Stimulated activated naive CD4-positive, alpha-beta T cell (primary cell): ENCODE measurements around the gene CYP24A1.
"Not testable (repeated sequence)": the region's sequence is repeated elsewhere in the genome, so short reads cannot be mapped to it uniquely, and the experiment has no call there.

ENCODE experiments used
- DNase-seq, 6 experiments: peaks; one replicate each; lab custom pipeline; 2025; lab: John Stamatoyannopoulos, UW

Gene CYP24A1

GRCh38 chr20:54133434-54134427, 40.1 kb downstream of the CYP24A1 start:
- no peak for DNase-seq

DNA sequence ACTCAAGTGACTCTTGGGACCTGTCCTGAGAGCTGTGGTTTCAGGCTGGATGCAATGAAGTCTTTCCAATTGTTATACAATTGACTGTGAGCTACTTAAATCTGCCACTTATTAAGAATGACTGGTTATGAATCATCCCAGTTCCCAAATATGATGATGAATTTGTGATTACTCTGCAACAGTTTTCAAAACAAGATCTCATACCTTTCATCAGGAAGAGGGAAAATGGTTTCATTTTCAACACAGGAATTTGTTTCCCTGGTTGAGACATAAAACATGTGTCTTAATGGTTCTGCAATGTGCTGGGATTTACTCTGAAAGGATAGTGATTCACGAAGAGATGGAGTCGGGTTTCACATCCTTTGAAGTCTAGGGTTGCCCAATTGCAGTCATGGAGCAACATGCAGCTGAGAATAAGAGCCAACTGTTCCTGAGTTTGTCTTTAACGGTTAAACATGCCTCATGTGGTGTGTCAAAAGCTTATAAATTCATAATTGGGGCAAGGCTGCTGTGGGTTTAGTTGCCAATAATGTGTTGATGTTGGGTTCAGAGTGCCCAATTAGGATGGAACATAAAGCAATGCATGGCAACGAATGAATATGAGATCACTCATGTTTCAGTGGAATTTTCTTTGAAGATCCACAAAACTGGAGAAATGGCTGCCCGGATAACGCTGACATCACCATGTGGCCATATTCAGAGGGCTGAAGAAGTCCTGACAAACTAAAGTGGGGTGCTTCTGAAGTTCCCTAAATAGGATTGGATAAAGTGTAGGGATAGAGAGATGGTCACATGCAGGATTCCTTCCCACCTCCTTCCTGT, 41.0 kb downstream of the CYP24A1 start:
- DNase-seq: no peak

DNA sequence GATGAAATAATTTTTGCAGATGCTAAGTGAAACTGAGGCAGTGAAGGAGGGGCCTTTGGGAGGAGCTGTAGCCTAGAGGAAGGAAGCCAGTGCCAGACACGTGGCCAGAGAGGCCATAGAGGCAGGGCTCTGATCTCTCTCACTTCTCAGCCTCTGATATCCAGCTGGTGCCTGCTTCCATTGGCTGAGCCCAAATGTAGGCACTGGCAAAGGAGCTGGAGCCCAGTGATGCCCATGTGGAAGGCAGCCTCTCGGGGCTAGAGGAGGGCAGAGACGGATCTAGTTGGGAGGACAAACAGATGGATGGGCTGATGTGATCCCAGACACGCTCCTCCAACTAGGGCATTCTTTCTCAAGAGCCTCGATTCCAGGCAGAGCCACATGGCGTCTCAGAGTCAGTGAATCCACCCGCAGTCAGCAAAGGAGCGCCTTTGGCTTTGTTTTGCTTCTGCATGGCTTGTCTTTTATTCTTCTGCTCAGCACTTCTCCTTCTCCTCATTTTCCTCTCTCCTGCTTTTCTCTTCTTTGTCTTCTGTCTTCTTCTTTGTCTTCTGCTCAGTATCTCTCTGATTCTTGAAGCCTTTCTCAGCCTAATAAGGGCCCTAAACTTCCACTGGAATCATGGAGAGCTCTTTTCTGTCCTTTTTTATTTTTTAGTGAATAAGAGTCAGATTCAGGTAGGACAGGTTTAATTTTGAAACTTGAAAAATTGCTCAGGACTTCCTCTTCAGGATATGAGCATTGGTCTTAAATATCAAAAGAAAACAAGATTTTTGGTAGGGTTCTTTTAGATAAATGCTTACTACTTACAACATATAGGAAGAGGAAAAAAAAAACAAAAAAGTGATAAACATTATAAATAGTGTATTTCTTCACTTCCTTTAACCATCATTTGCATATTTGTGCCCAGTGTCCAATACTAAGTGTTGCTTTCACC, 41.8 kb downstream of the CYP24A1 start:
- no peak for DNase-seq

- not testable (repeated sequence) for DNase-seq
Measured at GRCh38 chr20:54131125-54131524, 42.7 kb downstream of the CYP24A1 start.

DNA sequence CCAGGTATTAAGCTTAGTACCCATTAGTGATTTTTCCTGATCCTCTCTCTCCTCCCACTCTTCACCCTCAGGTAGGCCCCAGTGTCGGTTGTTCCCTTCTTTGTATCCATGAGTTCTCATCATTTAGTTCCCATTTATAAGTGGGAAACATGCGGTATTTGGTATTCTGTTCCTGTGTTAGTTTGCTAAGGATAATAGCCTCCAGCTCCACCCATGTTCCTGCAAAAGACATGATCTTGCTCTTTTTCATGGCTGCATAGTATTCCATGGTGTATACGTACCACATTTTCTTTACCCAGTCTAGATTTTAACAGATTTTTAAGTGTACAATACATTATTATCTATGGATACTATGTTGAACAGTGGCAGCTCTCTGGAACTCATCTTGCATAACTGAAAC, 44.4 kb downstream of the CYP24A1 start:
- DNase-seq: no peak

GRCh38 chr20:54127855-54128574, 45.8 kb downstream of the CYP24A1 start:
- DNase-seq: no peak

GRCh38 chr20:54126806-54127655, 46.8 kb downstream of the CYP24A1 start:
- DNase-seq: no peak

GRCh38 chr20:54126328-54126727, 47.5 kb downstream of the CYP24A1 start:
- not testable (repeated sequence) for DNase-seq

DNA sequence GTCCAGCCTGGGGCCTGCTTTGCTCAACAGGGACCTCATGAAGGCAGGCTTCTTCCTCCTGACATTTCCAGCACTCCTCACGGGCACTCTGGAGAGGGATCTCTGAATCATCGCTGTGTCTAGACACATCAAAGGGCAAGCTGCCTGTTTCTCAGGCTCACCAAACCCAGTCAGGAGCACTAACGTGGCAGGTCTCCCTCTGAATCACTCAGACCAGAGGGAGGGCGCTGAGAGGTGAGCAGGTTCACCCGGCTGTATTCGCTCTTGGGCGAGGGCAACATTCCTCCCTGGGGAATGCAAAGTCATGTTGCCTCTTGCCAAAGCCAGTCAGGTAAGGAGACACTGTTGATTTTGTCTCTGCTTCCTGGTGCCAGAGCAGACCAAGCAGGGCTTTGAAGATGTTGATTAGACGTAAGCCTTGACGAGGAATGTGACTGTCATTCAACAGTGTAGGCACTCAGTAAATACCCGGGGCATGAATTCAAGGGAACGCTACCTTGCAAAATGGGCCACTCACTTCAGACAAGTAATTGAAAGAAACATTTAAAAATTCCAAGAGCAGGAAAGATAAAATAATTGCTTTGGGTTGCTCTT, 50.1 kb downstream of the CYP24A1 start:
- no peak for DNase-seq

- no peak for DNase-seq
Measured at GRCh38 chr20:54122681-54123586, 50.9 kb downstream of the CYP24A1 start.

DNA sequence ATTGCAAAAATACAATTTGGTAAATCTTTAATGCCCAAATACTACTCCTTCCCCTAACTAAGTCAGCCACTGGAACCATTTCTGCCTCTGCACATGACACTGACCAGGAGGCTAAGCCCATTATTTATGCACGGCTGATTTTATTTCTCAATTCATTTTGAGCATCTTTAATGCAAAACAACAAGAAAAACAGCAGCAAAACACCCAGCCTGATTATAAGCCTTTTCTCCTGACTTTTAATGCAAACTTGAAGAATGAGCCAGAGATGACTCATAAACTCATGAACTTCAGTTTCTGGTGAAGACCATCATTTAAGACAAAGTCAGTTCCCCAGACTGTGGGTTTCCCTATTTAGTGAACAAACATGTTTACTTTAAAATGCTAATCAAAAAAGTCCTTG, 51.6 kb downstream of the CYP24A1 start:
- DNase-seq: no peak

- DNase-seq: no peak
Measured at GRCh38 chr20:54119744-54120143, 54.0 kb downstream of the CYP24A1 start.

DNA sequence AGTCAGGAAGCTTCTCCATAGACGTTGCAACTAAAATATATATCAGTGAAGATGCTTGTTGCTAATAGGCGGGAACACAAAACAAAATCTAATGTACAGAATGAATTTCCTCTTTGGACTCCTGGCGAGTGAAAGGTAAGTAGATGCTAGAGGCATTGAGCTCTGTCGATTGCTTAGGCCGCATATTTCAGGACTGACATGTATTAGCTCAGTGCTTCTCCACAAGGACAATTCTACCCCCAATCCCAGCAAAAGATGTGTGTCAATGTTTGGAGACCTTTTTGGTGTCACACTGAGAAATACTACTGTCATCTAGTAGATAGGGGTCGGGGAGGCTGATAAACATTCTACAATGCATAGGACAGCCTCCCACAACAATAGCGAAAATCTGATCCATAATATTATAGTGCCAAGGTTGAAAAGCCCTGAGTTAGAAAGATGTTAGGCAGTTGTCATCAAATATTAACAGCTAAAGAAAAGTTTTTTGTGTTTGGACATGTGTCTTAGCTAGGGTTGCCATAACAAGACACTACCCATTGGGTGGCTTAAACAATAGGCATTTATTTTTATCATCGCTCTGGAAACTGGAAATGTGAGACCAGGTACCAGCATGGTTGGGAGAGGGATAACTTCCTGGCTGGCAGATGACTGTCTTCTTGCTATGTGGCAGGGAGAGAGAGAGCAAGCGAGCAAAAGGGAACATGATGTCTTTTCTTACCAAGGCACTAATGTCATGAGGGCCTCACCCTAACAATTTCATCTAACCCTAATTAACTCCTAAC, 55.4 kb downstream of the CYP24A1 start:
- DNase-seq: no peak

DNA sequence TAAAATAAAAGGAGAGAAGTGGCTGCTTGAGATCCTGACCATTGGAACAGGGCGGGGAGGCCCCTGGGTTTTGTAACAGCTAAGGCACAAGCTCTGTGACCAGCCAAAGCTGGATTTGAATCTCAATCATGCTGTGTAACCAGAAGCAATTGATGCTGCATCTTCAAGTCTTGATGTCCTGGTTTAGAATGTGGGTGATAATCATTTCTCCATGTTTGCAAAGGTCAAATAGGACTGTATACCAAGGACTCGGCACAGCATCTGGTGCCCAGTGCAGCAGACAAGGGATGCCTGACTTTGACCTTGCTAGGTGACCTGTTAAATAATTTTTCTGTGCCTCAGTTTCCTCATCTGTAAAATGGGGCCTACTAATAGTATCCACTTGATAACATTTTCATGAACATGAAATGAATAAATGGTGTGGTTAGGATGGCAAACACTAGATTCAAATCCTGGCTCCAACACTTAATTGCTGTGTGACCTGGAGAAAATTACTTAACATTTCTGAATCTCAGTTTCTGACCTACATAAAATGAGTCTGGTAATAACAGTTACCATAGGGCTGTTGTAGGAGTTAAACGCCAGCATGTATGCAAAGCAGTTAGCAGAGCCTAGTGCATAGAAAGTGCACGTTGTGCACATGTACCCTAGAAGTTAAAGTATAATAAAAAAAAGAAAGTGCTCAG, 57.1 kb downstream of the CYP24A1 start:
- DNase-seq: no peak

DNA sequence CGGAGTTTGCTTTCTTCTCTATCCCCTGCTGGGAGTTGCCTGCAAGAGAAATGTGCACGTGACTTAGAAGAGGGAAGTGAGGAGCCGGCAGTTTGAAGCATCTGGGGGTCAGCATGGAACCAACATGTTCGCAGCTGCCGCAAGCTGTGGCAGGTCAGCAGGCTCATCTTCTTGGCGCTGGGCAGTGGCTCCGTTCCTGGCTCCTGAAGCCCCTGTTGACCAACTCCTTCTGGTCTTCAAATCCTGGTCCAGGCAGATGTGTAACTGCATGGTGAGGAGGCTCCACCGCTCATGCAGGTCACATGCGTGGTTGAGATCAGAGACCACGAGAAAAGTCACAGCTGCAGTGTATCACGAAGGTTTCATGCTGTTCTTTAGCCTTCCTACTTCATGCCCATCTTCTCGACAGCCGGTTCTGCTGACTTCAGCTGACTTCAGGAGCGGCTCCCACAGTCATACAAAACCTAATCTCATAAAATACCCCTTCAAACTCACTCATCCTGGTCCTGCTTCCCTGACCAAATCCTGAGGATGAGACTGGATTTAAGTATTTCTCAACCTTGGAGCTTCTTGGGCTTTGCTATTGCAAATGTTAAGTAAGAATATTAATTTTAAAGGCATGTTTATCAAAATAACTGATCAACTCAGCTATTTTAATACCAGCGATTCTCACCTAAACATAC, 58.5 kb downstream of the CYP24A1 start:
- DNase-seq: no peak

DNA sequence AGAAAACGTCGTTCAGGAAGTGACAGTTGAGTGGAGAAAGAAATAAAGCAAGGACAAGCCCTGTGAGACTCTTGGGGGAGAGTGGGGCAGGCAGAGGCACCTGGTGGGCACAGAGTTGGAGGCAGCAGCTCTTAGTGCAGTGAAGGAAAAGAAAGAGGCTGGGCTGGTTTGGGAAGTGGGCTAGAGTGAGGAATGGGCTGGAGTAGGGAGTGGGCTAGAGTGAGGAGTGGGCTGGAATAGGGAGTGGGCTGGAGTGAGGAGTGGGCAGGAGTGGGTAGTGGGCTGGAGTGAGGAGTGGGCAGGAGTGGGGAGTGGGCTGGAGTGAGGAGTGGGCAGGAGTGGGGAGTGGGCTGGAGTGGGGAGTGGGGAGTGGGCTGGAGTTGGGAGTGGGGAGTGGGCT, 59.7 kb downstream of the CYP24A1 start:
- DNase-seq: no peak

- no peak for DNase-seq
Measured at GRCh38 chr20:54113566-54113965, 60.2 kb downstream of the CYP24A1 start.
